NCI-H526 treated with DMSO at 0.1 percent for 48 hours (cell line): ENCODE measurements around the gene PLPPR2.
A peak's percentile ranks its signal among the peaks of the same experiment; 100 is the strongest.
"Not testable (repeated sequence)": the region's sequence is repeated elsewhere in the genome, so short reads cannot be mapped to it uniquely, and the experiment has no call there.

Experiments used
- DNase-seq: peaks from one replicate; lab custom pipeline; 2025; lab: John Stamatoyannopoulos, UW

Gene PLPPR2

GRCh38 chr19:11355160-11356073 lies at the start of gene PLPPR2:
PLPPR2 (plus strand) TSS chr19:11355432; CDS start chr19:11357674, 2,242 bp downstream.
- DNase-seq, result peak; percentile 42

DNA sequence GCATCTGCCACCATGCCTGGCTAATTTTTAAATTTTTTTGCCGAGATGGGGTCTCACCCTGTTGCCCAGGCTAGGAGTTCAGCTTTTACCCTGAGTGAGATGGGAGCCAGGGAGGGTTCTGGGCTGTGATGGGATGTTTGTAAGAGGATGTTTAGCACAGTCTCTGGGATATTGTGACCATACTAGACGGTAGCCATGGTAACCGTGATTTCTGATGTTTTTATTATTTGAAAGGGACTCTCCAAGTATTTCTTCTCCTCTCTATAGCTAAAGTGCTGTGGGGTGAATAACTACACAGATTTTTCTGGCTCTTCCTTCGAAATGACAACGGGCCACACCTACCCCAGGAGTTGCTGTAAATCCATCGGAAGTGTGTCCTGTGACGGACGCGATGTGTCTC lies 48.9 kb upstream of the PLPPR2 start:
- no peak for DNase-seq

GRCh38 chr19:11320278-11320995 lies 34.8 kb upstream of the PLPPR2 start:
- not testable (repeated sequence) for DNase-seq

DNA sequence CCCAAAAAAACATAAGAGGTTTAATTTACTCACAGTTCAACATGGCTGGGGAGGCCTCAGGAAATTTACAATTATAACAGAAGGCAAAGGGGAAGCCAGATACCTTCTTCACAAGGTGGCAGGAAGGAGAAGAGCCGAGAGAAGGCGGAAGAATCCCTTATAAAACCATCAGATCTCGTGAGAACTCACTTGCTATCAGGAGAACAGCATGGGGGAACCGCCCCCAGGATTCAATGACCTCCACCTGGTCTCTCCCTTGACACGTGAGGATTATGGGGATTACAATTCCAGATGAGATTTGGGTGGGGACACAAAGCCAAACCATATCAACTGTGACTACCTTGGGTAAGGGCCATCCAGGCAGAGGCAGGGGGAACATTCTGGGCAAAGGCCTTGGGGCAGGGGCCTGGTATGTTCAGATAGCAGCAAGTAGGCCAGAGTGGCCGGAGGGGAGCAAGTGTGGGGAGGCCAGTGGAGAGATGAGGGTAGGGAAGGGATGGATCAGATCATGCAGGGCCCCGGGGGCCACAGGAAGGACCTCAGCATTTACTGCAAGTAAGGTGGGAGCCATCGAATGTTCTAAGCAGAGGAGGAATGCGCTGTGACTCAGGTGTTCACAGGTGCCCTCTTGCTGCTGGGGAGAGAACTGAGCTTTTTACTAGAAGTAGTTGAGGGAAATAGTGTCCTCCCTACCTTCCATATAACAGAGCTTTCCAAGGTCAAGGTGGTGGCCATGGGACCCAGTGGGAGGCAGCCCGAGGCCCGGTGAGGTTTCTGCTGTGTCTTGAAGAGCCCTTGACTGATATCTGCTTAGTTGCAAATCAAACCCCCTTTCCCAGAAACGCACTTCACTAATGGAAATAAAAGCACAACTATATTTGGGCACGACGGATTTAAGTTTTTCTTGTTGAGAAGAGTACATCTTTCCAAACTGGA lies 33.8 kb upstream of the PLPPR2 start:
- DNase-seq, result no peak

DNA sequence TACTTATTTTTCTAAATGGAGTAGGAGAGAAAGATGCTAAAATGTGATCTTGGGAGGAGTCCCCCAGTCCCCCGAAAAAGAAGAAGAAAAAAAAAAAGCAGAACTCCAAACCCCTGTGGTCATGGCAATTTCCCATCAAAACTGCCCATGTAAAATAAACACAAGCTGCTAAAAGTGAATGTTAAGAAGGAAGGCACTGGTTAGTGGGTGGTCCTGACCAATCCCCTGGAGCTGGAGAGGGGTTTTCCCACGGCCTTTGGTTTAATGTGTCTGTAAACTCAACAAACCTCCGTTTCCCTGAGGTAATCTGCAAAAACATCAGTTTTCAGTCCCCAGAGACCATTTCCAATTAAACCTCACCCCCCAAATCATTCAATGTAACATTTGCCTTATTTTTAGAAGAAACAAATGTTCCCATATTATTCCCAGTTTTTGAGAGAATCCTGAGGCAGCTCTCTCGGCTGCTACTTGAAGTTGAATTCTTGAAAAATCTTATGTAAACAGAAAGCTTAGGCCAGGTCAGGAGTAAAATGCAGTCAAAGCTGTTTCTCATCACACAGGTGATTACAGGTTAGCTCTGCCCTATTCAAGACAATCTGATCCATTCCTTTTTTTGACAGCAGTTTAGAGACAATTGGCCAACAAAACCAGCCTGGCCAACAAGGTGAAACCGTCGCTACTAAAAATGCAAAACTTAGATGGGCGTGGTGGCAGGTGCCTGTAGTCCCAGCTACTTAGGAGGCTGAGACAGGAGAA lies 32.8 kb upstream of the PLPPR2 start:
- no peak for DNase-seq

DNA sequence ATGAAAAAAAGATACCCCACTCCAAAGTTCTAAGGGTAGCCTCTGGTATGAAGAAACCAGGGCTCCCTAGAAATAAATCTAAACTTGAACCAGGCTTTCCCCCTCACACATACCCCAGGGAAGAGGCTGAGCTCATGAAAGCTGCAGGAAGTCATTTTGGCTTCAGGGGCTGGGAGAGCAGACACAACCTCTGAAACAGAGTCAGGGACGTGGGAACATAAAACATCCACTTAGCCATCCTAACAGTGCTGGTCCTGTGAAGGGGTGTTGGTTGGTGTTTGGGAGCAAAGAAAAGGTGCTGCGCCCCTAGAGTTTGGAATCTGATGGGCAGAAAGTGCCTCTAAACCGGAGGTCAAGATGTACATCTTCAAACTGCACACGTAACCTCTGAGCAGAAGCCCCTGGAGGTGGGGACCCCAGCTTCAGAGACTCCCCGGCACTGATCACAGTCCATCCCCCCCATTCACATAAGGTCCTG lies 31.6 kb upstream of the PLPPR2 start:
- no peak for DNase-seq

GRCh38 chr19:11324079-11324661 lies 31.1 kb upstream of the PLPPR2 start:
- no peak for DNase-seq

- no peak for DNase-seq
Measured at GRCh38 chr19:11324748-11325389, 30.4 kb upstream of the PLPPR2 start.

- no peak for DNase-seq
Measured at GRCh38 chr19:11325544-11325943, 29.7 kb upstream of the PLPPR2 start.

GRCh38 chr19:11330127-11330526 lies 25.1 kb upstream of the PLPPR2 start:
- DNase-seq, result no peak

DNA sequence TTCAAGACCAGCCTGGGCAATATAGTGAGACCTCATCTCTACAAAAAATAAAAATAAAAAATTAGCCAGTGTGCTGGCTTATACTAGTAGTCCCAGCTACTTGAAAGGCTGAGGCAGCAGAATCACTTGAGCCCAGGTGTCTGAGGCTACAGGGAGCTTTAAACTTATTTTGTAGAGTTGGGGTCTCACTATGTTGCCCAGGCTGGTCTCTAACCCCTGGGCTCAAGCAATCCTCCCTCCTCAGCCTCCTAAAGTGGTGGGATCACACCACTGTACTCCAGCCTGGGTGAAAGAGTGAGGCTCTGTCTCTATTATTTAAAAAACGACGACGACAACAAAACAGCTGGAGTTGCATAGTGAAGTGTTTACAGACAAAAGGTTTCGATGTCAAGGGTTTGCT lies 23.7 kb upstream of the PLPPR2 start:
- no peak for DNase-seq

DNA sequence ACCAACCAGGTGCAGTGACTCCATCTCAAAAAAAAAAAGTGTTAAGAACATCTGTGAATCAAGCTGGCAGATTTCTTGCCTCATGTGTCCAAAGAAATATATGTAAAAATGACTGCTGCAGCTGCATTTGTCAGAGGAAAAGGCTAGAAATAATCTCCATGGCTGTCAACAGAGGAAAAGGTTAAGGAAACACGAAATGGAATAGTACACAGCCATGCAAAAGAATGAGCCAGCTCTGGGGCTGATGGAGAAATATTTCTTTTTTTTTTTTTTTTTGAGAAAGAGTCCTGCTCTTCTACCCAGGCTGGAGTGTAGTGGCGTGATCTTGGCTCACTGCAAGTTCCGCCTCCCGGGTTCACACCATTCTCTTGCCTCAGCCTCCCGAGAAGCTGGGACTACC lies 22.4 kb upstream of the PLPPR2 start:
- no peak for DNase-seq

GRCh38 chr19:11333838-11334237 lies 21.4 kb upstream of the PLPPR2 start:
- not testable (repeated sequence) for DNase-seq

DNA sequence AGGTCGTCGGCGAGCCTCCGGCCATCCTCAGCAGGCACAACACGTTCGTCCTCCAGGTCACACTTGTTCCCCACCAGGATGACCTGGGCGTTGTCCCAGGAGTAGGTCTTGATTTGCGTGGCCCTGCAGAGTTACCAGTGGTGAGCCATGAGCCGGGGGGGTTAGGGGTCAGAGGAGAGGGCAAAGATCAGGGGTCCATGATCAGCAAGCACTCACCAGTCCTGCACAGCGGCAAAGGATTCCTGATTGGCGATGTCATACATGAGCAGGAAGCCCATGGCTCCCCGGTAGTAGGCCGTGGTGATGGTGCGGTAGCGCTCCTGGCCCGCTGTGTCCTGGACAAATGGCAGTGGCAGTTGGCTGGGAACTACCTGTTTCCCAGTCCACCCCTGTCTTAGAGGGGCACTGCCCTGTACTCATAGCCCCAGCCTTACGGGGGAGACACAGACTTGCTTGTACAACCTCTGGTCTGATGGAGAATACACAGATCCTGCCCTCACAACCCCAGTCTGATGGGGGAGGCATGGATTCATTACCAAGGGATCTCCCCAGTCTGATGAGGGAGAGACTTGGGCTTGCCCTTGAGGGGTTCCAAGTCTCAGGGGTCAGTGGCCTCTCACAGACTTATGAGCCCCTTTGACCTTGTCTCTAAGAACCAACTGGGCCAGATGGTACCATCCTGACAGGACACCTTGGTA lies 19.6 kb upstream of the PLPPR2 start:
- no peak for DNase-seq

- DNase-seq, result no peak
Measured at GRCh38 chr19:11337080-11337479, 18.2 kb upstream of the PLPPR2 start.

- no peak for DNase-seq
Measured at GRCh38 chr19:11338121-11338520, 17.1 kb upstream of the PLPPR2 start.

- DNase-seq, result no peak
Measured at GRCh38 chr19:11338569-11339253, 16.5 kb upstream of the PLPPR2 start.

DNA sequence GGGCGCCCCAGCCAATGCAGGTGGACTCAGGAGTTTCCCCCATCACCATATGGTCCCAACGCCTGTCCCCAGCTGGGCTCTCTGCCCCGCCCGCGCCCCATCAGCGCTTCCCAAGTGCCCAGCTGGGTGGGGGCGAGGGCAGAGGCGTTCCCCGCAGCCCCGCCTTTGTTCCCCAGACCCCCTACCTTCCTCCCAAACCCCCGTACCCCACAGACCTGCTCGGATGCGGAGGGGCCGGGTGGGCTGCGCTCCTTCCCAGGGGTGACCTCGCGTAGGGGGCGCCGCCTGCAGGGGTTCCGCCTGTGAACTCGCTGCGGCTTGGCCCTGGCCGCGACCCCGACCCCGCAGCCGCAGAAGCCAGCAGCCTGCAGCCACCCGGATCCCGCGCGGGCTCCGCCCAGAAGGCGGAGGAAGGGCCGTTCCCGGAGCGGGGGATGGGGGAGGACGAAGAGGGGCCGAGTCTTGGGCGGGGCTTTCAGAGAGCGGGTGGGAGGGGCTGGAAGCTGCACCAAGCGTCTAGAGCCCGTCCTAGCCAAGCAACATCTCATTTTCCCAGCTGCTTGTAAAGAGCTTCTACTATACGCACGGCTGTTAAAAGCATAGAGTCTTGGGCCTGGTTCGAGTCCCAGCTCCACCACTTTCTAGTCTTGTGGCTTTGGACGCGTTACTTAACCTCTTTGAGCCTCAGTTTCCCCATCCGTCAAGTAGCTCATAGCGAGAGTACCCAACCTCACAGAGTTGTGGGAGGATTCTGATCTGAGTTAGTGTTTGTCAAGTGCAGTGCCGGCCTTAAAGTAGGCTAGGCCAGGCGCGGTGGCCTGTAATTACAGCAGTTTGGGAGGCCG lies 15.8 kb upstream of the PLPPR2 start, which contains the start of gene RAB3D:
Gene RAB3D (minus strand): TSS at position 404 of the 845 bp plus-strand sequence. CDS start 2,258 bp downstream, outside the sequence.
- DNase-seq, result peak; percentile 21
